Natural killer cell (primary cell): ENCODE data around the gene ATG9A. TPM values are rescaled to one million over a fixed set of nuclear protein-coding genes. Genes with fewer than 3 reads are reported as not detected.

Experiments
- ATAC-seq, 3 donors: fragments of 150-1000 bp in 2 of 3; fragments of 200-7000 bp in 1 of 3; cut with Tn5 transposase; 1 replicate in 1 of 3; 2 replicates in 2 of 3; pipeline ENCODE4 v1.10.0; 2021; ENCODE audit warnings: mild to moderate bottlenecking in 2 of 3, moderate library complexity in 2 of 3
- DNase-seq, 2 donors: peaks; one replicate each; pipeline versions ENCODE4 v3.0.0 to v3.0.0-alpha.2; 2013 to 2021; ENCODE audit warnings: mixed read lengths in 1 of 2
- H3K27ac ChIP-seq: one replicate; pipeline ENCODE4 v1.5.1; 2013; ENCODE audit warnings: mild to moderate bottlenecking, low read length
- H3K27me3 ChIP-seq: one replicate; pipeline ENCODE4 v1.6.1; 2013; ENCODE audit warnings: low read length; ENCODE audit not compliant: control insufficient read depth, insufficient read depth
- H3K36me3 ChIP-seq: one replicate; pipeline ENCODE4 v1.6.1; 2013; ENCODE audit warnings: low read length; ENCODE audit not compliant: control insufficient read depth, insufficient read depth
- H3K4me1 ChIP-seq: one replicate; pipeline ENCODE4 v1.6.1; 2013; ENCODE audit warnings: low read length; ENCODE audit not compliant: control insufficient read depth, insufficient read depth
- H3K4me3 ChIP-seq: one replicate; pipeline ENCODE4 v1.5.1; 2013; ENCODE audit warnings: low read length
- H3K9me3 ChIP-seq: one replicate; pipeline ENCODE4 v1.6.1; 2013; ENCODE audit warnings: low read length; ENCODE audit not compliant: control insufficient read depth, insufficient read depth
- H3K27ac Mint-ChIP-seq, 2 donors: one replicate each; pipeline ENCODE4 v1.8.0; 2022; ENCODE audit warnings: mild to moderate bottlenecking in 2 of 2, mixed read lengths in 2 of 2, moderate library complexity in 1 of 2
- H3K27me3 Mint-ChIP-seq, 2 donors: one replicate each; pipeline ENCODE4 v1.8.0; 2022; ENCODE audit warnings: low read depth in 2 of 2, mixed read lengths in 2 of 2
- H3K36me3 Mint-ChIP-seq: one replicate; pipeline ENCODE4 v1.8.0; 2022; ENCODE audit warnings: mixed read lengths
- H3K4me1 Mint-ChIP-seq, 2 donors: one replicate each; pipeline ENCODE4 v1.8.0; 2022; ENCODE audit warnings: mixed read lengths in 2 of 2
- H3K4me3 Mint-ChIP-seq: one replicate; pipeline ENCODE4 v1.8.0; 2022; ENCODE audit warnings: mild to moderate bottlenecking, moderate library complexity, mixed read lengths
- H3K9me3 Mint-ChIP-seq, 2 donors: one replicate each; pipeline ENCODE4 v1.8.0; 2022; ENCODE audit warnings: mixed read lengths in 2 of 2
- WGBS: methylation state at CpG from one replicate; pipeline ENCODE4 v1.1.7; 2013; ENCODE audit warnings: missing lambda C conversion rate; ENCODE audit not compliant: insufficient coverage; 5-methylcytosine and 5-hydroxymethylcytosine counted together
- intact Hi-C: fragments of 100-400 bp; cut with micrococcal nuclease; formaldehyde crosslinking; loops from one replicate; pipeline ENCODE4 v1.14.2; 2022
- total RNA-seq, 4 donors: library from RNA; stranded (reverse); fragments of 120-200 nt in 1 of 4; gene quantifications; one replicate each; pipeline versions ENCODE4 v1.2.3 to v1.2.4, GENCODE V29; 2013 to 2022
- TF ChIP-seq, protein P1 (sequence below): fragments of 200-600 bp; IDR thresholded peaks from one replicate; pipeline ENCODE4 v1.8.0; 2022; ENCODE audit warnings: antibody characterized with exemption

ATG9A gene
- total RNA-seq, 3 donors from 2014 or later (not counting 1 experiment from before 2014, with no cell fraction given): 98.1 to 110 (median 108) TPM

DNA sequence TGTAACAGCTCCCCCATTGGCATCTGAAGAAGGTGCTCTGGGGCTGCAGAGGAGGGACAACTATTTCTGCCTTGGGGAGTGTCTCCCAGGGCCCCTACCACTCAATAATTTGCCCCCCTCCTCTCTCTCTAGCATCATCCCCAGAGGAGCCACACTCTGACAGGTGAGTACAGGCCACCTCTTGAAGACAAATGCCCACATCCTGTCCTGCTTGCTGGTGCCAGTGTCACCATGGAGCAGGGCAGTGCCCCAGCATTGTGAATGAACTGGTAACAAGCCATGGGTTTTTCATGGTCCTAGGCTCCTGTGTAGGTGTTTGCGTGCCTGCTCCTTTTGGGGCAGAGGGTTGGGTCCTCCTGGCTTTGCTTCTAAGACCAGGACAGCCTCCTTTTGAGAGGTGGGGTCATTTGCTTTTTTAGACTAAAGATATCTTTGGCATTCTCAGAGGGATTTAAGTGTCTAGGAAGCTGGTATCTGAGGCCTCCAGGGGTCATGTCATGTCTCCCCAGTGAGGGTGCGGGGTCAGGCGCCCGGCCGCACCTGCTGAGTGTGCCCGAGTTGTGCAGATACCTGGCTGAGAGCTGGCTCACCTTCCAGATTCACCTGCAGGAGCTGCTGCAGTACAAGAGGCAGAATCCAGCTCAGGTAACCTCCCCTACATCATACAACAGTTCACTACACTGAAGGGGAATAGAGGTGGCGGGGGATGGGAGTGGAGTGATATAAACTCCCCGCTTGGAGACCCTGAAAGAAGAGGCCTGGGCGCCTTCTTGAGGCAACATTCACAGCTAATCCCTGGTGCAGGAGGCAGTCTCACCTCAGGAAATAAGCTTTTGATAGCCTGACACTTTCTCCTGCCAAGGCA is 49.6 kb downstream of the ATG9A start:
- peak overlapping the region; percentile 99 to 100 for H3K27ac Mint-ChIP-seq
- no peaks in the 10 kb centered on the region for H3K27me3 Mint-ChIP-seq
- WGBS: 95% methylated on average over 8 of the region's 9 CpGs
- Histone ChIP-seq H3K4me1 (peaks cover 40% of the 10 kb centered on the region), H3K27ac (no peak overlapping the region), H3K36me3 (peaks cover 51% of the 10 kb centered on the region), H3K27me3 (no peaks in the 10 kb centered on the region), H3K4me3 (no peak overlapping the region), H3K9me3 (no peaks in the 10 kb centered on the region)
- peak overlapping the region; percentile 53 for H3K4me3 Mint-ChIP-seq
- no peaks in the 10 kb centered on the region for H3K9me3 Mint-ChIP-seq
- H3K36me3 Mint-ChIP-seq: no peaks in the 10 kb centered on the region
- no peak for DNase-seq
- TF ChIP-seq, protein P1, sequence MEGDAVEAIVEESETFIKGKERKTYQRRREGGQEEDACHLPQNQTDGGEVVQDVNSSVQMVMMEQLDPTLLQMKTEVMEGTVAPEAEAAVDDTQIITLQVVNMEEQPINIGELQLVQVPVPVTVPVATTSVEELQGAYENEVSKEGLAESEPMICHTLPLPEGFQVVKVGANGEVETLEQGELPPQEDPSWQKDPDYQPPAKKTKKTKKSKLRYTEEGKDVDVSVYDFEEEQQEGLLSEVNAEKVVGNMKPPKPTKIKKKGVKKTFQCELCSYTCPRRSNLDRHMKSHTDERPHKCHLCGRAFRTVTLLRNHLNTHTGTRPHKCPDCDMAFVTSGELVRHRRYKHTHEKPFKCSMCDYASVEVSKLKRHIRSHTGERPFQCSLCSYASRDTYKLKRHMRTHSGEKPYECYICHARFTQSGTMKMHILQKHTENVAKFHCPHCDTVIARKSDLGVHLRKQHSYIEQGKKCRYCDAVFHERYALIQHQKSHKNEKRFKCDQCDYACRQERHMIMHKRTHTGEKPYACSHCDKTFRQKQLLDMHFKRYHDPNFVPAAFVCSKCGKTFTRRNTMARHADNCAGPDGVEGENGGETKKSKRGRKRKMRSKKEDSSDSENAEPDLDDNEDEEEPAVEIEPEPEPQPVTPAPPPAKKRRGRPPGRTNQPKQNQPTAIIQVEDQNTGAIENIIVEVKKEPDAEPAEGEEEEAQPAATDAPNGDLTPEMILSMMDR: no peak
- peaks cover 38 to 58% of the 10 kb centered on the region in 2 donors for H3K4me1 Mint-ChIP-seq
- no peak for ATAC-seq
- intact Hi-C loops: loop anchor here (5.0 to 10.0 kb wide), 2 partner anchors 205 to 283 kb away; partner anchors contain the start of gene DNPEP

DNA sequence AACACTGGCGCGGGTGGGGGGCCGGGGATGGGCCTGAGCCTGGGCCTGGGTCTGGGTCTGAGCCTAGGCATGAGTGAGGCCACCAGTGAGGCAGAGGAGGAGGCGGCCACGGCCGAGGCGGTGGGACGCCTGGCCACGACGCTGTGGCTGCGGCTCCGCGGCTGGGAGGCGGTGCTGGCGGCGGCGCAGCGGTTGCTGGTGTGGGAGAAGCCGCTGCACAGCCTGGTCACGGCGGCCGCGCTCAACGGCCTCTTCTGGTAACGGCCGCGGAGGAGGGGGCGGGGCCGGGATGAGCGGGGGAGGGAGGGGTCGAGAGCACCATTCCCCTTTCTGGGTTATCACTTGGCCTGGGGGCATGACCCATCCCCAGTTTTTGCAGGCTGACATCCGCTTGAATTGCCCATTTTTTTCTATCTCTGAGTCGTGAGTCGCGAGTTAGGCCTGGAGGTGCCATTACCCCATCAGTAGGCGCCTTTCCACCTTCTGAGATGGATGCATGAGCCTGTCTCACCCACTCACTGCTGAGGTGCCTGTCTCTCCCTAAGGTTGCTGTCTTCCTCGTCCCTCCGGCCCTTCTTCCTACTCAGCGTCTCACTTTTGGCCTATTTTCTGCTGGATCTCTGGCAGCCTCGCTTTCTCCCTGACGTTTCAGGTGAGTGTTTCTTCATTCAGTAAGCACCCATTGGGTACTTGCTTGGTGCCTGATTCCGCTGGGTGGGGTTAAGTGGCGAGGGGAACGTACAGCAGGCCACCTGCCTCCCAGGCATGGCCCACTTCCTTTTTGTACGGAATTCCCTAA is 50.9 kb downstream of the ATG9A start:
- WGBS: 2% methylated on average over 44 of the region's 45 CpGs
- Histone ChIP-seq H3K36me3 (peaks cover 56% of the 10 kb centered on the region), H3K4me3 (peak overlapping the region; percentile 39), H3K9me3 (no peaks in the 10 kb centered on the region), H3K27ac (peak overlapping the region; percentile 51), H3K27me3 (no peaks in the 10 kb centered on the region), H3K4me1 (peaks cover 43% of the 10 kb centered on the region)
- DNase-seq: peak in 1 of 2 donors; percentile 66
- H3K4me3 Mint-ChIP-seq: peak overlapping the region; percentile 97
- no peaks in the 10 kb centered on the region for H3K27me3 Mint-ChIP-seq
- no peaks in the 10 kb centered on the region for H3K9me3 Mint-ChIP-seq
- peaks cover 47 to 68% of the 10 kb centered on the region in 2 donors for H3K4me1 Mint-ChIP-seq
- peak overlapping the region; percentile 99 to 100 for H3K27ac Mint-ChIP-seq
- TF ChIP-seq, protein P1: peak; percentile 18
- ATAC-seq: peak; percentile 1 to 6 (median 2)
- peaks cover 9% of the 10 kb centered on the region for H3K36me3 Mint-ChIP-seq
- intact Hi-C loops: loop anchor here (1.0 to 10.0 kb wide), 4 partner anchors 18 to 281 kb away; partner anchors contain the start of genes DNPEP, NHEJ1 and ZFAND2B

DNA sequence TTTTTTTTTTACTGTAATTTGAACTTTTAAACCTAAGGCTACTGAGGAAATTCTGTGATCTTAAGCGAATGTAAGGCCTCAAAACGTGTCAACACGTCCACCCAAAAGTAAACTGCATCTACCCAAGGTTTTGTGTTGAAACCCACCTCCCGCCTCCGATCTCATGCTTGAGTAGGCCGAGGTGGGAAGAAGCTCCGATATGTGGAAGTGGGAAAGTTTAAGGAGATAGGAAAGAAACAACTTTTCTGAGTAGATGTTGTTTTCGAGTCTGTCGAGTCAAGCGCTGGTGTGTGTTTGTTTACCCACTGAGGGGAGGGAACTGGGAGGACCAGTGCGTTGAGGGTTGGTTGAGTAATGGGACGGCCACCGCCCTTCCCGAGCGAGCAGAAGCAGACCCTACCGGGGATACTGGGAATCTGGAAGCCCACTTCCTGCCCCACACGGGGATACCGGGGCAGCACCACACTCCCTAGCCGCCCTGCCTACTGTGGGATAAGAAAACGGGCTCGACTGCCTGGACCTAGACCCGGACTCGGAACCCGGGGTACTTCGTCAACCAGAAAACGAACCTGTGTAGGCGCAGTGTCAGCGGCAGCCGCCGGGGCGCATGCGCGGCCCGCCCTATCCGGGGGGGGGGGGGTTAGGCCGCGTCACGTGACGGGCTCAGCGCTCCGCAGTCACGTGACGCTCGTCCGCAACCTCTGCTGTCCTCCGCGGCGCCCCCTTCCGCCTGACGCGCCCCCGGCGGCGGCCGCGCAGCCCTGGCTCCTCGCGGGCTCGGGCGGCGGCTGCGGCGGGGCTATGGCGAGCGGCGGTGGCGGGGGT is 51.7 kb downstream of the ATG9A start, which contains the start of gene RETREG2:
TSS of gene RETREG2 (plus strand) at position 724 of the 825 bp plus-strand sequence. CDS start at position 802, 78 bp downstream.
- peak within 1 kb of the TSS; percentile 61 for H3K4me3 ChIP-seq
- Mint-ChIP-seq H3K36me3 (peaks cover 9% of the 10 kb centered on the region), H3K27ac (peak within 1 kb of the TSS; percentile 99 to 100), H3K27me3 (no peaks in the 10 kb centered on the region), H3K9me3 (no peaks in the 10 kb centered on the region), H3K4me3 (peak within 1 kb of the TSS; percentile 97), H3K4me1 (peaks cover 47 to 67% of the 10 kb centered on the region in 2 donors)
- H3K27ac ChIP-seq: peak within 1 kb of the TSS; percentile 98
- H3K9me3 ChIP-seq: no peaks in the 10 kb centered on the region
- TF ChIP-seq, protein P1: peak; percentile 38
- H3K27me3 ChIP-seq: no peaks in the 10 kb centered on the region
- peak; percentile 79 to 96 for DNase-seq
- intact Hi-C loops: loop anchor here (1.0 to 10.0 kb wide), 6 partner anchors 17 to 280 kb away; partner anchors contain the start of genes DNAJB2, DNPEP, NHEJ1 and ZFAND2B
- under 1% methylated on average over 65 of the region's 67 CpGs for WGBS
- peaks cover 43% of the 10 kb centered on the region for H3K4me1 ChIP-seq
- peaks cover 56% of the 10 kb centered on the region for H3K36me3 ChIP-seq
- peak; percentile 57 to 71 (median 63) for ATAC-seq
